IMR-90 (cell line): ENCODE results near the gene DIRAS3.

Experiments
- POLR2A ChIP-seq: IDR thresholded peaks from 2 replicates; pipeline ENCODE4 v1.6.1; 2012; ENCODE audit warnings: mild to moderate bottlenecking, low read depth, low read length
- TF ChIP-seq, protein P1 (sequence below): conservative IDR thresholded peaks from 2 replicates; pipeline ENCODE4 v1.5.1; 2012; ENCODE audit warnings: mild to moderate bottlenecking, low read depth, low read length, improper control_type of control experiment

- TF ChIP-seq, protein P1, sequence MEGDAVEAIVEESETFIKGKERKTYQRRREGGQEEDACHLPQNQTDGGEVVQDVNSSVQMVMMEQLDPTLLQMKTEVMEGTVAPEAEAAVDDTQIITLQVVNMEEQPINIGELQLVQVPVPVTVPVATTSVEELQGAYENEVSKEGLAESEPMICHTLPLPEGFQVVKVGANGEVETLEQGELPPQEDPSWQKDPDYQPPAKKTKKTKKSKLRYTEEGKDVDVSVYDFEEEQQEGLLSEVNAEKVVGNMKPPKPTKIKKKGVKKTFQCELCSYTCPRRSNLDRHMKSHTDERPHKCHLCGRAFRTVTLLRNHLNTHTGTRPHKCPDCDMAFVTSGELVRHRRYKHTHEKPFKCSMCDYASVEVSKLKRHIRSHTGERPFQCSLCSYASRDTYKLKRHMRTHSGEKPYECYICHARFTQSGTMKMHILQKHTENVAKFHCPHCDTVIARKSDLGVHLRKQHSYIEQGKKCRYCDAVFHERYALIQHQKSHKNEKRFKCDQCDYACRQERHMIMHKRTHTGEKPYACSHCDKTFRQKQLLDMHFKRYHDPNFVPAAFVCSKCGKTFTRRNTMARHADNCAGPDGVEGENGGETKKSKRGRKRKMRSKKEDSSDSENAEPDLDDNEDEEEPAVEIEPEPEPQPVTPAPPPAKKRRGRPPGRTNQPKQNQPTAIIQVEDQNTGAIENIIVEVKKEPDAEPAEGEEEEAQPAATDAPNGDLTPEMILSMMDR, result peak; percentile 50
- no peak for TF ChIP-seq POLR2A
These were observed 1.0 kb upstream of the DIRAS3 start for GRCh38 chr1:68051475-68051874.
